Ascending aorta (tissue), 2 donors: ENCODE data around the gene PLEKHM2. TPM values are rescaled to one million over a fixed set of nuclear protein-coding genes. Genes with fewer than 3 reads are reported as not detected.

Source experiments
- DNase-seq, 2 donors: peaks; one replicate each; pipeline ENCODE4 v3.0.0-alpha.2; 2019; ENCODE audit warnings: low spot score in 2 of 2
- H3K27ac ChIP-seq, 2 donors: fragments of 200-600 bp; sonication (generic); one replicate each; pipeline ENCODE4 v1.5.1; 2016 to 2017; ENCODE audit warnings: mild to moderate bottlenecking in 1 of 2
- H3K27me3 ChIP-seq: fragments of 200-600 bp; sonication (generic); one replicate; pipeline ENCODE4 v1.5.1; 2017
- H3K36me3 ChIP-seq, 2 donors: fragments of 200-600 bp; sonication (generic); one replicate each; pipeline ENCODE4 v1.5.1; 2016
- H3K4me1 ChIP-seq, 2 donors: fragments of 200-600 bp; sonication (generic); one replicate each; pipeline ENCODE4 v1.5.1; 2016 to 2017; ENCODE audit warnings: mild to moderate bottlenecking in 1 of 2
- H3K4me3 ChIP-seq, 2 donors: fragments of 200-600 bp; sonication (generic); one replicate each; pipeline ENCODE4 v1.5.1; 2016 to 2017; ENCODE audit warnings: mild to moderate bottlenecking in 1 of 2
- H3K9me3 ChIP-seq, 2 donors: fragments of 200-600 bp; sonication (generic); one replicate each; pipeline ENCODE4 v1.5.1; 2016
- CTCF ChIP-seq, 3 experiments: fragments of 200-600 bp in 2 of 3; fragments of 450-650 bp in 1 of 3; sonication (generic) in 2 of 3; IDR thresholded peaks; one replicate each; pipeline ENCODE4 v1.5.1; 2016 to 2019; ENCODE audit warnings: antibody characterized with exemption in 3 of 3, mild to moderate bottlenecking in 1 of 3, moderate library complexity in 1 of 3
- intact Hi-C: fragments of 100-400 bp; cut with DNase I; formaldehyde crosslinking; loops from one replicate; pipeline ENCODE4 v1.15.1; 2023
- total RNA-seq: library from RNA; depleted of rRNA; stranded (reverse); fragments of >200 nt; gene quantifications from one replicate; pipeline ENCODE4 v1.1.0, GENCODE V29; 2016

PLEKHM2 gene
- total RNA-seq, 1 donor from 2014 or later = 129 TPM

DNA sequence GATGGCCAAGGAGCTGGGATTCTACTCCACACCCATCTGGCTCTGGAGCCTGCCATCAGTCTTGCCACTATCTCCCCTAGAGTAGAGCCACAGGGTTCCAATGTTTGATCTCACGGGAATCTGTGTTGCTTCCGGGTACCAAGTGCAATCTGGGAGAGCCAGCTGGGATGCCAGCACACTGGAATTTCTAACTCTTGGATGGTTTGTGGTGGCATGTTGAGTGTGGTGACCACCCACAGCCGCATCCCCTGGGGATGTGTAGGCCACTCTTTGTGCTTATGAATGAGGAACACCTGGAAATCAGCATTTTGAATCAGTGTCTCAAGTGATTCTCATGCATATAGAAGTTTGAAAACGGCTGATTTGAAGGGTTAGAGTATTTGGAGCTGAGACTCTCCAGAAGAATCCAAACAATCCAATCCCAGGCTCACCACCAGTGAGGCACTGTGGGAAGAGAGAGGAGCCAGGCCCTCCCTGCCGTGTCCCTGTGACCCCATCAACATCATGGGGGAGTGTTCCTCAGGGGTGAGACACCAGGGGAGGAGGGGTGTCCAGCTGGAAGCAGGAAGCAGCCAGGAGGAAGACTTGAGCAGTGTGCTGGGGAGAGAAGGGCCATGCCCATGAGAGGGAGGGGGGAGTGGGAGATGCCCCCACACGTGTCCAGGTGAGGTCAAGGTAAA lies 87.9 kb downstream of the PLEKHM2 start:
- no peak for TF ChIP-seq CTCF (IDR thresholded peaks at IDR 0.05)
- H3K9me3 ChIP-seq = no peaks in the 10 kb centered on the region
- no peaks in the 10 kb centered on the region for H3K4me1 ChIP-seq
- H3K36me3 ChIP-seq = peaks cover 90 to 98% of the 10 kb centered on the region in 2 donors
- intact Hi-C loops = no loop called here
- no peak overlapping the region for H3K4me3 ChIP-seq
- H3K27ac ChIP-seq = peak overlapping the region; percentile 33 to 46
- no peaks in the 10 kb centered on the region for H3K27me3 ChIP-seq
- no peak for DNase-seq

GRCh38 chr1:15775706-15776105 lies 91.6 kb downstream of the PLEKHM2 start:
- Histone ChIP-seq H3K27me3 (no peaks in the 10 kb centered on the region), H3K4me3 (no peak overlapping the region), H3K27ac (peak overlapping the region in 1 of 2 donors; percentile 43), H3K9me3 (no peaks in the 10 kb centered on the region), H3K36me3 (peaks cover 90 to 98% of the 10 kb centered on the region in 2 donors), H3K4me1 (no peaks in the 10 kb centered on the region)
- DNase-seq = no peak
- no peak for TF ChIP-seq CTCF (IDR thresholded peaks at IDR 0.05)
- intact Hi-C loops = no loop called here

DNA sequence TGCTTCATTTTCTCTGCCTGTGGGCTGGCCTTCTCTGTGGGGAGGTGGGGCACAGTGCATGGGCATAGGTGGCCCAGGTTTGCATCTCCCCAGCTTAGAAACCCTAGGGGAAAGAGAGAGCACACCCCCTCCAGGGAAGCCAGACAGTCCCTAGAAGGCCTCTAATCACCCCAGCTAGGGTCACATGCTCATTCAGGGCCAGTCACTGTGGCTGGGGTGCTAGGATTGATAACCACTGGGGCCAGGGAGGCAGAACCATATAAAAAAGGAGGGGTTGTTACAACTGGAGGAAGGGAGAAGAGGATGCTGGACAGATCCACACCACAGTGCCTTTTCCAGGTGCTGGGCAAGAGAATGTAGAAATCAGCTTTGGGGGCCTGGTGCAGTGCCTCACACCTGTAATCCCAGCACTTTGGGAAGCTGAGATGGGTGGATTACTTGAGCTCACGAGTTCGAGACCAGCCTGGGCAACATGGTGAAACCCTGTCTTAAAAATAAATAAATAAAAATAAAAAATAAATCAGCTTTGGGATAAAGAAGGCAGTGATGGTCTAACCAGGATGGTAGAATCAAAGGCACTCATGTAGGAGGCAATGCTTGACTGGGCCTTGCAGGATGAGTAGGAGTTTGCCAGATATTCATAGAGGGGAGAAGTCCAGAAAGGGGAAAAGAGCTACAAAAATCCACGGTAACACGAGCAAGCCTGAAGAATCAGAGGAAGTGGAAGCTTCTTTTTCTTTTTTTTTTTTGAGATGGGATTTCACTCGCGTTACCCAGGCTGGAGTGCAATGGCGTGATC lies 94.0 kb downstream of the PLEKHM2 start:
- H3K4me3 ChIP-seq = no peak overlapping the region
- no peaks in the 10 kb centered on the region for H3K27me3 ChIP-seq
- no peak for DNase-seq
- TF ChIP-seq CTCF (IDR thresholded peaks at IDR 0.05) = no peak
- no peaks in the 10 kb centered on the region for H3K4me1 ChIP-seq
- intact Hi-C loops = loop anchor here (2.0 kb wide), 1 partner anchor 13 kb away; no protein-coding TSS in a partner anchor
- no peaks in the 10 kb centered on the region for H3K9me3 ChIP-seq
- peak overlapping the region in 1 of 2 donors; percentile 16 for H3K27ac ChIP-seq
- peaks cover 92 to 98% of the 10 kb centered on the region in 2 donors for H3K36me3 ChIP-seq

Other genes starting within 250 kb of the PLEKHM2 start
- gene CTRC, start 245.9 kb upstream of the PLEKHM2 start, total RNA-seq = not detected
- not detected for gene CELA2A, start 227.6 kb upstream of the PLEKHM2 start, total RNA-seq
- not detected for gene CELA2B, start 208.2 kb upstream of the PLEKHM2 start, total RNA-seq
- gene CASP9, start 160.1 kb upstream of the PLEKHM2 start, total RNA-seq = 15.5 TPM
- 11.4 TPM for gene DNAJC16, start 157.5 kb upstream of the PLEKHM2 start, total RNA-seq
- gene AGMAT, start 99.3 kb upstream of the PLEKHM2 start, total RNA-seq = 1.1 TPM
- gene DDI2, start 66.9 kb upstream of the PLEKHM2 start, total RNA-seq = 13.0 TPM
- gene SLC25A34, start 51.9 kb downstream of the PLEKHM2 start, total RNA-seq = 5.7 TPM
- gene TMEM82, start 58.2 kb downstream of the PLEKHM2 start, total RNA-seq = not detected
- 641 TPM for gene FBLIM1, start 74.5 kb downstream of the PLEKHM2 start, total RNA-seq
- gene UQCRHL, start 123.3 kb downstream of the PLEKHM2 start, total RNA-seq = not detected
- gene SPEN, start 163.4 kb downstream of the PLEKHM2 start, total RNA-seq = 53.9 TPM